Activated CD4-positive, alpha-beta T cell treated with anti-CD3 and anti-CD28 coated beads, Interleukin-2, amount 10 ng/mL, durations not matched to agents 24 days and 14 days (primary cell): ENCODE data around the gene TRIO. TPM values are rescaled to one million over a fixed set of nuclear protein-coding genes. Genes with fewer than 3 reads are reported as not detected.

Experiments used
- DNase-seq: peaks from one replicate; pipeline ENCODE4 v3.0.0; 2022
- H3K27ac Mint-ChIP-seq: one replicate; pipeline ENCODE4 v1.8.0; 2022; ENCODE audit warnings: mild to moderate bottlenecking, mixed read lengths
- H3K27me3 Mint-ChIP-seq: one replicate; pipeline ENCODE4 v1.8.0; 2022; ENCODE audit warnings: mixed read lengths
- H3K36me3 Mint-ChIP-seq: one replicate; pipeline ENCODE4 v1.8.0; 2022; ENCODE audit warnings: low read depth, mild to moderate bottlenecking, mixed read lengths
- H3K4me1 Mint-ChIP-seq: one replicate; pipeline ENCODE4 v1.8.0; 2021; ENCODE audit warnings: mixed read lengths
- H3K4me3 Mint-ChIP-seq: one replicate; pipeline ENCODE4 v1.8.0; 2022; ENCODE audit warnings: mild to moderate bottlenecking, moderate library complexity, mixed read lengths
- H3K9me3 Mint-ChIP-seq: one replicate; pipeline ENCODE4 v1.8.0; 2021; ENCODE audit warnings: mixed read lengths
- intact Hi-C: fragments of 100-400 bp; cut with micrococcal nuclease; formaldehyde crosslinking; loops from one replicate; pipeline ENCODE4 v1.15.1; 2023
- total RNA-seq: library from RNA; stranded (reverse); gene quantifications from 2 replicates; pipeline ENCODE4 v1.2.3, GENCODE V29; 2022

The TRIO gene
- total RNA-seq, 1 donor from 2014 or later: 14.0 TPM

DNA sequence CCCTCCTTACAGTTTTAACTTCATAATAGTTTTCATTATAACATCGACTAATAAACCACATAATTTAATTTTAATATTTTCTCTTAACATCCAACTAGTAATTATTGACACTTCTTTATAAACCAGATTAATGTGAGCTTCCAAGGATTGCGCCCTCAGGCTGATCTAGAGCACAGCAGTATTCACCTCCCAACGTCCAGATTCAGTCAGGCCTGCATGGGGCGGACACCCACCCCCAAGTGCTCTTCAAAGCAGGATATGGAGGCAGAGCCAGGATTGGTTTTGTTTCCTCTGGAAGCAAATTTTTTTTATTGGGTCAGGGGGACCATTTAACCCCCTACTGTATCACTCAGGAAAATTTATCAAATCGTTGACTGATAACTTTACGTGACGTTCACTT, 215.4 kb downstream of the TRIO start:
- Mint-ChIP-seq H3K9me3 (no peaks in the 10 kb centered on the region), H3K27ac (no peak overlapping the region), H3K27me3 (peaks cover 2% of the 10 kb centered on the region), H3K4me3 (no peak overlapping the region), H3K36me3 (no peaks in the 10 kb centered on the region), H3K4me1 (peaks cover 2% of the 10 kb centered on the region)
- no peak for DNase-seq
- intact Hi-C loops: no loop called here

DNA sequence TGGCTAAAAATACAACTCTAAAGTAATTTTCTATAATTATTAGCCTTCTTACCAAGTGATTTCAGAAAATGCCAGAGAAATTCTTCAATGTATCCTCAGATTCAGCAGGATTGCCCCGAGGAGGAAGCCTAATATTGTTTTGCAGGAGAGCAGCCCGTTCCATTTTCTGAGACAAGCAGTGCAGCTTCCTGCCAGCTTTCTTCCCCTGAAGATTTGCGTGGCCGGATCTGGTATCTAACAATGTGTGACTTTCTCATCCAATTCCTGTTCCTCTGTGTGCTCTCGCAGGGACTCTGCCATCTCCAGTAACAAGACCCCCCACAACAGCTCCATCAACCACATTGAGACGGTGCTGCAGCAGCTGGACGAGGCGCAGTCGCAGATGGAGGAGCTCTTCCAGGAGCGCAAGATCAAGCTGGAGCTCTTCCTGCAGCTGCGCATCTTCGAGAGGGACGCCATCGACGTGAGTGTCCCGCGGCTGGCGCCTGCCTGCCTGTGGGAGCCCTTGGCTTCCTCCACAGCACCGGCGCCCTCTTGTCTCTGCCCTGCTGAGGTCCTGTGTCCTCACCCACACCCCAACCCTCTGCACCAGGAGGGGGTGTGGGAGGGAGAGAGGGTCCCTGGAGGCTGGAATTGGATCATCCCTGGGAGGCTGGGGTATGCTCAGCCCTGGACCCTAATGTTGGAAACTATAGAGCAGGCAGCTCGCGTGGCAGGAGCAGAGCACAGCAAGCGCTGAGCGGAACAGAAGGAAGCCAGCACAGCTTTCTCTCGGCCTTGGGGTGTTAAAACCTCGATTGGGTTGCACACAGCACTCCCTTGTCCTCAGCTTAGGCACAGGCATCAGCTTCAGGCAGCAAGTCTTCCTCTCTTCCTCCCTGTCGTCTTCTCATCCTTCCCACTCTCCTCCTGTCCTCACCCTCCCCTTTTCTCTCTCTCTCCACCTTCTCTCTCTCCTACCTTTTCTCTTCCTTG, 216.2 kb downstream of the TRIO start:
- H3K4me1 Mint-ChIP-seq: peaks cover 4% of the 10 kb centered on the region
- H3K4me3 Mint-ChIP-seq: no peak overlapping the region
- intact Hi-C loops: loop anchor here (5.0 to 10.0 kb wide), 2 partner anchors 375 to 643 kb away; no protein-coding TSS in a partner anchor
- H3K27ac Mint-ChIP-seq: no peak overlapping the region
- H3K27me3 Mint-ChIP-seq: peaks cover 2% of the 10 kb centered on the region
- H3K9me3 Mint-ChIP-seq: no peaks in the 10 kb centered on the region
- H3K36me3 Mint-ChIP-seq: no peaks in the 10 kb centered on the region
- DNase-seq: no peak

GRCh38 chr5:14362491-14362890, 219.3 kb downstream of the TRIO start:
- Mint-ChIP-seq H3K9me3 (no peaks in the 10 kb centered on the region), H3K27me3 (no peaks in the 10 kb centered on the region), H3K27ac (no peak overlapping the region), H3K4me3 (no peak overlapping the region), H3K36me3 (no peaks in the 10 kb centered on the region), H3K4me1 (peaks cover 30% of the 10 kb centered on the region)
- intact Hi-C loops: loop anchor here (5.0 to 10.0 kb wide), 2 partner anchors 378 to 640 kb away; no protein-coding TSS in a partner anchor
- DNase-seq: no peak

GRCh38 chr5:14364096-14364495, 221.0 kb downstream of the TRIO start:
- no peaks in the 10 kb centered on the region for H3K9me3 Mint-ChIP-seq
- H3K4me3 Mint-ChIP-seq: no peak overlapping the region
- H3K4me1 Mint-ChIP-seq: peaks cover 44% of the 10 kb centered on the region
- H3K27ac Mint-ChIP-seq: no peak overlapping the region
- no peak for DNase-seq
- H3K36me3 Mint-ChIP-seq: no peaks in the 10 kb centered on the region
- intact Hi-C loops: loop anchor here (1.0 to 10.0 kb wide), 4 partner anchors 35 to 638 kb away; no protein-coding TSS in a partner anchor
- H3K27me3 Mint-ChIP-seq: no peaks in the 10 kb centered on the region

DNA sequence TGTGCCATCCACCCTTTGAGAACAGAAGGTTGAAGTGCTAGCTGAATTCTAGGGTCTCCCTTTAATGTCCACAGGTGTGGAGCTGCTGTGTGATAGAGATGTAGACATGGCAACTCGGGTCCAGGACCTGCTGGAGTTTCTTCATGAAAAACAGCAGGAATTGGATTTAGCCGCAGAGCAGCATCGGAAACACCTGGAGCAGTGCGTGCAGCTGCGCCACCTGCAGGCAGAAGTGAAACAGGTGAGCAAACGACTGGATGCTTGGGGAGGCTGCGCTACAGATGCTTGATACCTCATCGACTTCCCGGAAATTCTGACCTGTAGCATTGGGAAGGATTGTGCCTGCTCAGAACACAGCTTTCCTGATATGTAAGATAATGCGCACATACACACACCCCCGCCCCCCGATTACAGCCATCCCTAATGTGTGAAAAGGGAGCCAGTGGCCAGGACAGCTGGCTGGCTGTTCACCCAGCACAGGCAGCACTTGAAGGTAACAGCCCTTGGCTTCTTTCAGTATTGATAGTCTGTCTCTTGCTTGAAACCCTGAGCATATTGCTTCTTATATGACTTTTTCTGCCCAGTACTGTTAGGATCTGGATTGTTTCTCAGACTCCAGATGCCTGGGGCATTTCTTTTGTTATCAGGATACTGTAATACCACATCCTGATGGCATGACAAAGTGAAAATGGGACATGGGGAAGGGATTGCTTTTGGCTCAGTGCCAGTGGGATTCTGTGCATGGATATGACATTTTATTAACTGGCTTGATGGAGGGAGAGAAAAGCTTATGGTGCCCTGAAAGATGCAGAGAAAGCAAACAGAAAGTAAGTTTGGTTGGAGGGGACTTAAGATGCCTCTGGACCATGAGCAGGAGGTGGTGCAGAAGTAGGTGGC, 221.7 kb downstream of the TRIO start:
- peak; percentile 62 for DNase-seq
- peaks cover 44% of the 10 kb centered on the region for H3K4me1 Mint-ChIP-seq
- intact Hi-C loops: loop anchor here (1.0 to 10.0 kb wide), 5 partner anchors 34 to 637 kb away; partner anchors contain the start of gene OTULINL

DNA sequence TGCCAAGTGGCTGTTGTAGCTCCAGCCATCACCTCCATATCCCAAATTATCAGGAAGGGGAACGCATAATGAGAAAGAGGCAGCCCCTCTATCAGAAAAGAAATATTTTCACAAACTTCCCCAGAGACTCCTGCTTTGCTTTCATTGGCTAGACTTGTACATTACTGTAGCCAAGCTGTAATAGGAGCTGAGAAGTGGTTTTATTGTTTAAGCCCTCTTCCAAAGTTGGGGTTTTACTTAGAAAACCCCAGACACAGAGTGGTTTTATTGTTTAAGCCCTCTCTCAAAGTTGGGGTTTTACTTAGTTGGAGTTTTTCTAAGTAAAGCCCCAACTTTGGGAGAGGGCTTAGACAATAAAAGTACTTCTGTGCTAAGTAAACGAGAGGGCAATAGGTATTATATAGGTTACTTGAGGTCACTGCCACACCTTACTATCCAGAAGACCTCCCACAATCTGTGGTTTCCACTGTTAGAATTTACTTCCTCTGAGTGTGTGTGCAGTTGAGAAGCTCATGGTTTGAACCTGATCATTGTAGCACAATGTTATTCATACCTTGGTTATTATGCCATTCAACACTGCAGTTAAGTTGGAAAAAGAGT, 222.8 kb downstream of the TRIO start:
- DNase-seq: peak; percentile 81
- H3K9me3 Mint-ChIP-seq: no peaks in the 10 kb centered on the region
- intact Hi-C loops: loop anchor here (2.0 to 10.0 kb wide), 3 partner anchors 33 to 381 kb away; partner anchors contain the start of gene OTULINL
- H3K36me3 Mint-ChIP-seq: no peaks in the 10 kb centered on the region
- H3K4me1 Mint-ChIP-seq: peaks cover 44% of the 10 kb centered on the region
- peak overlapping the region; percentile 68 for H3K27ac Mint-ChIP-seq
- peak overlapping the region; percentile 59 for H3K4me3 Mint-ChIP-seq
- H3K27me3 Mint-ChIP-seq: no peaks in the 10 kb centered on the region

More for the DNA sequence above, 221.7 kb downstream of the TRIO start:
- Mint-ChIP-seq H3K4me3 (peak overlapping the region; percentile 56), H3K27me3 (no peaks in the 10 kb centered on the region), H3K27ac (peak overlapping the region; percentile 68), H3K9me3 (no peaks in the 10 kb centered on the region), H3K36me3 (no peaks in the 10 kb centered on the region)

DNA sequence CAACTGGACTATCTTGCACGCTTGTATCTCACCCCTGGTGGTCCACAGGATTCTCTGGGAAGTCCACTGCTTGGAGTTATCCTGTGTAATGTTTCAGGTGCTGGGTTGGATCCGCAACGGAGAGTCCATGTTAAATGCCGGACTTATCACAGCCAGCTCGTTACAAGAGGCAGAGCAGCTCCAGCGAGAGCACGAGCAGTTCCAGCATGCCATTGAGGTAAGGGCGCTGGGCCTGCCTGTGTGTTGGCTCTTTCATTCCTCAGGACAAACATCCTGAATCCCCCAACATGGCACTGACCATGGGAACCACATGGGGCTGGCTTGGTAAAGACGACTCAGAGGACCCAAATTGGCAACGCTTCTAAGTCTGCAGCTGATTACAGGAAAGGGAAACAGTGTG, 223.6 kb downstream of the TRIO start:
- peaks cover 44% of the 10 kb centered on the region for H3K4me1 Mint-ChIP-seq
- no peaks in the 10 kb centered on the region for H3K36me3 Mint-ChIP-seq

GRCh38 chr5:14367364-14367763, 224.2 kb downstream of the TRIO start:
- intact Hi-C loops: loop anchor here (5.0 to 10.0 kb wide), 2 partner anchors 215 to 383 kb away; partner anchors contain the start of gene OTULINL
- Mint-ChIP-seq H3K9me3 (no peaks in the 10 kb centered on the region), H3K4me1 (peaks cover 44% of the 10 kb centered on the region), H3K27me3 (no peaks in the 10 kb centered on the region), H3K4me3 (no peak overlapping the region), H3K36me3 (no peaks in the 10 kb centered on the region), H3K27ac (no peak overlapping the region)
- no peak for DNase-seq

More for the DNA sequence above, 223.6 kb downstream of the TRIO start:
- intact Hi-C loops: loop anchor here (5.0 to 10.0 kb wide), 2 partner anchors 216 to 382 kb away; partner anchors contain the start of gene OTULINL
- no peaks in the 10 kb centered on the region for H3K9me3 Mint-ChIP-seq
- no peaks in the 10 kb centered on the region for H3K27me3 Mint-ChIP-seq
- H3K4me3 Mint-ChIP-seq: peak overlapping the region; percentile 59
- H3K27ac Mint-ChIP-seq: peak overlapping the region; percentile 51
- DNase-seq: no peak

DNA sequence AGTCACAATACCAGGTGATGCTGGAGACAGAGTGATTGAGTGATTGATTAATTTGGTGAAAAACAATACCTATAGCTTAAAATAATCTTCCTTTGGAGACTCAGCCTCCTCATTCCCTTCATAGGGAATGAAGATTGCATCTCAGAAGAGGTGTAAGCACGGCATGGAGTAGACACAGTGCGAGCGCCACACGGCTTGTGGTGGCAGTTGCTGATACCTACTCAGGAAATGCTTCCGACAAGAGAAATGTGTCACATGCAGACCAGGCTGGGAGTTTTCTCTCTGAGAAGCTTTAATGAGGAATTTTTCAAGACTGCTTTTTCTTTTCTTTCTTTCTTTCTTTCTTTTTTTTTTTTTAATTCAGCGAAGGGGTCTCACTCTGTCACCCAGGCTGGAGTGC, 226.6 kb downstream of the TRIO start:
- no peak overlapping the region for H3K4me3 Mint-ChIP-seq
- H3K36me3 Mint-ChIP-seq: no peaks in the 10 kb centered on the region
- DNase-seq: no peak
- H3K9me3 Mint-ChIP-seq: no peaks in the 10 kb centered on the region
- peak overlapping the region; percentile 56 for H3K27ac Mint-ChIP-seq
- no peaks in the 10 kb centered on the region for H3K27me3 Mint-ChIP-seq
- peaks cover 38% of the 10 kb centered on the region for H3K4me1 Mint-ChIP-seq
- intact Hi-C loops: loop anchor here (5.0 to 10.0 kb wide), 2 partner anchors 213 to 385 kb away; partner anchors contain the start of gene OTULINL

GRCh38 chr5:14370386-14370785, 227.2 kb downstream of the TRIO start:
- H3K4me1 Mint-ChIP-seq: peaks cover 32% of the 10 kb centered on the region
- peaks cover 2% of the 10 kb centered on the region for H3K27me3 Mint-ChIP-seq
- intact Hi-C loops: no loop called here
- no peak overlapping the region for H3K27ac Mint-ChIP-seq
- H3K4me3 Mint-ChIP-seq: no peak overlapping the region
- H3K9me3 Mint-ChIP-seq: no peaks in the 10 kb centered on the region
- no peak for DNase-seq
- no peaks in the 10 kb centered on the region for H3K36me3 Mint-ChIP-seq

DNA sequence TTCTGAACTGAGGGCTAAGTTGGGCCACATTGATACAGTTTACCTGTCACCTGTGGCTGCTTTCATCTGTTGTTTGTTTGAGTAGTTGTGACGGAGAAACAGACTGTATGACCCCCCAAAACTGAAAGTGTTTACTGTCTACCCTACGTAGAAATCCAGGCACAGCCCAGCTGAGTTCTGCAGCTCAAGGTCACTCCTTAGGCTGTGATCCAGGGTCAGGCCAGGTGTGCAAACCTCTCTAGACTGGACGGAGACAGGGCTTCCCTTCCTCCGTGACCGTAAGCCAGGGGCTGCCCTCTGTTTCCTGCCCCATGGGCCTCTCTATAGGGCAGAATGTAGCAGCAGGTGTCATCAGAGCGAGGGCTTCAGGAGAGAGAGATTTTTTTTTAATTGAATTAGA, 230.5 kb downstream of the TRIO start:
- Mint-ChIP-seq H3K36me3 (no peaks in the 10 kb centered on the region), H3K4me3 (no peak overlapping the region), H3K27me3 (peaks cover 7% of the 10 kb centered on the region), H3K27ac (no peak overlapping the region), H3K9me3 (no peaks in the 10 kb centered on the region), H3K4me1 (peaks cover 5% of the 10 kb centered on the region)
- intact Hi-C loops: no loop called here
- no peak for DNase-seq

DNA sequence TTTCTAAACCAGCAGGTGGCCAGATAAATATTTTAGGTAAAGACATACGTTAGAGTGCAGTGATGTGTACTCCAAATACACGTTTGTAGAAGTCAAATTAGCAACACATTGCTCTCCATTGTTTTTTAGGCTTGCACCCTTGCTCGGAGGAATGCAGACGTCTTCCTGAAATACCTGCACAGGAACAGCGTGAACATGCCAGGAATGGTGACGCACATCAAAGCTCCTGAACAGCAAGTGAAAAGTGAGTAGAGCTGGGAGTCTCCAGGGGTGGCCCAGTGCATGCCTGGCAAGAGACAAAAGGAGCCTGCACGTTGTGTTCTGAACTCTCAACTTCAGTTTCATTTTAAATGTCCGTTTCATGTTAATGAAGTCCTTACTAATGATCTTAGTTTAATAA, 231.0 kb downstream of the TRIO start:
- DNase-seq: no peak
- Mint-ChIP-seq H3K4me3 (no peak overlapping the region), H3K27ac (no peak overlapping the region), H3K36me3 (no peaks in the 10 kb centered on the region), H3K27me3 (peaks cover 7% of the 10 kb centered on the region), H3K9me3 (no peaks in the 10 kb centered on the region), H3K4me1 (peaks cover under 1% of the 10 kb centered on the region)
- intact Hi-C loops: no loop called here

GRCh38 chr5:14376789-14377188, 233.6 kb downstream of the TRIO start:
- intact Hi-C loops: no loop called here
- peaks cover 9% of the 10 kb centered on the region for H3K27me3 Mint-ChIP-seq
- no peaks in the 10 kb centered on the region for H3K4me1 Mint-ChIP-seq
- H3K27ac Mint-ChIP-seq: no peak overlapping the region
- no peaks in the 10 kb centered on the region for H3K9me3 Mint-ChIP-seq
- H3K36me3 Mint-ChIP-seq: peaks cover 2% of the 10 kb centered on the region
- no peak overlapping the region for H3K4me3 Mint-ChIP-seq
- no peak for DNase-seq
